ENCODE measurements around the gene ID2. TPM values are rescaled to one million over a fixed set of nuclear protein-coding genes. Genes with fewer than 3 reads are reported as not detected.

ID2 gene
- total and polyA plus RNA-seq, 2 of the 13 experiments (the other 11 are each of a cell fraction or from before 2014, with no cell fraction given) = 214 to 719 TPM

- TF ChIP-seq FOXP4 (CRISPR knock-in tag; IDR thresholded peaks at IDR 0.05) (peak; percentile 59), ZKSCAN8 (CRISPR knock-in tag; IDR thresholded peaks at IDR 0.05; ENCODE audit: borderline replicate concordance) (peak; percentile 20; the same call in 1 of the 2 replicates), RXRA (CRISPR knock-in tag; IDR thresholded peaks at IDR 0.05) (peak; percentile 80; the same call in 1 of the 2 replicates), SNRNP70 (IDR thresholded peaks at IDR 0.05; ENCODE audit: low read depth, low read length) (no peak), ASH2L (IDR thresholded peaks at IDR 0.05; ENCODE audit: insufficient read length, low read depth, low read length) (peak; percentile 57), YEATS4 (CRISPR knock-in tag; IDR thresholded peaks at IDR 0.05; ENCODE audit: borderline replicate concordance) (no peak), ZBTB26 (CRISPR knock-in tag; IDR thresholded peaks at IDR 0.05; ENCODE audit: borderline replicate concordance) (no peak), ZNF646 (CRISPR knock-in tag; IDR thresholded peaks at IDR 0.05) (peak; percentile 25; the same call in 1 of the 2 replicates), ZHX2 (IDR thresholded peaks at IDR 0.05; ENCODE audit: low read depth) (0 out of 2 replicates have a peak, but pooled peaks have one; percentile 47), ZHX2 (CRISPR knock-in tag; IDR thresholded peaks at IDR 0.05; ENCODE audit: borderline replicate concordance) (no peak), TBX3 (IDR thresholded peaks at IDR 0.05; ENCODE audit: borderline replicate concordance) (no peak)
These were observed 25.7 kb upstream of the ID2 start (continued) for GRCh38 chr2:8656160-8656641.

All from HepG2 (cell line).